Activated CD4-positive, alpha-beta memory T cell treated with anti-CD3 and anti-CD28 coated beads for 36 hours (primary cell): ENCODE data around the gene ORC6. TPM values are rescaled to one million over a fixed set of nuclear protein-coding genes. Genes with fewer than 3 reads are reported as not detected.

ENCODE experiments used
- CTCF ChIA-PET: fragments of 350-600 bp; sonication (Branson Sonifier 250); formaldehyde crosslinking; loops from one replicate; lab custom pipeline; 2021; ENCODE audit warnings: antibody characterized with exemption, inconsistent platforms; lab: Charles Lee
- POLR2A ChIA-PET: fragments of 350-600 bp; sonication (Branson Sonifier 250); formaldehyde crosslinking; loops from one replicate; lab custom pipeline; 2021; ENCODE audit warnings: antibody characterized with exemption; lab: Charles Lee
- DNase-seq: peaks from one replicate; pipeline ENCODE4 v3.0.0-alpha.2; 2020
- H3K27ac Mint-ChIP-seq: one replicate; pipeline ENCODE4 v1.8.0; 2021; ENCODE audit warnings: mixed read lengths
- H3K27me3 Mint-ChIP-seq: one replicate; pipeline ENCODE4 v1.8.0; 2021; ENCODE audit warnings: mixed read lengths
- H3K36me3 Mint-ChIP-seq: one replicate; pipeline ENCODE4 v1.8.0; 2021; ENCODE audit warnings: mixed read lengths
- H3K4me1 Mint-ChIP-seq: one replicate; pipeline ENCODE4 v1.8.0; 2021; ENCODE audit warnings: low read depth, mixed read lengths
- H3K4me3 Mint-ChIP-seq: one replicate; pipeline ENCODE4 v1.8.0; 2021; ENCODE audit warnings: mild to moderate bottlenecking, mixed read lengths
- H3K9me3 Mint-ChIP-seq: one replicate; pipeline ENCODE4 v1.8.0; 2021; ENCODE audit warnings: mixed read lengths
- intact Hi-C: fragments of 100-400 bp; cut with micrococcal nuclease; formaldehyde crosslinking; loops from one replicate; pipeline ENCODE4 v1.15.1; 2023
- total RNA-seq, 2 experiments: library from RNA; stranded (reverse); gene quantifications; one replicate each; pipeline ENCODE4 v1.2.3, GENCODE V29; 2021

The ORC6 gene
- total RNA-seq, 2 experiments from 2014 or later: 48.6 to 51.7 TPM

DNA sequence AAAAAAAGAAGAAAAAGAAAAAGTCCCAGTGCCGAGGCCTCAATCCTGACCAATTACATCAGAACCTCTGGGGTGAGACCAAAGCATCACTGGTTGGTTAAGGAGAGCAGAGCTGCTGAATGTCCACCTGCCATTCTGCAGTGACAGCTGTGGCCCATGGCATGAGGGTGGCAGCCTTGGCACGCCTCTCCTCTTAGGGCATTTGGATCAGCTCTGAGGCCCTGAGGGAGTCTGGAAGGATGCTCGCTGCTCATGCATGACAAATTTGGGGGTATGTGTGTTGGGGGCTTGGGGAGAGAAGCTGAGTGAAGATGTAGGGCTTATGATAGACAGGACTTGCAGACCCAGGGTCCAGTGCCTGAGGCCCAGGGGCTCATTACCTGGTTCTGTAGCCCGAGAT is 32.4 kb downstream of the ORC6 start:
- POLR2A ChIA-PET: no interaction called here
- DNase-seq: no peak

DNA sequence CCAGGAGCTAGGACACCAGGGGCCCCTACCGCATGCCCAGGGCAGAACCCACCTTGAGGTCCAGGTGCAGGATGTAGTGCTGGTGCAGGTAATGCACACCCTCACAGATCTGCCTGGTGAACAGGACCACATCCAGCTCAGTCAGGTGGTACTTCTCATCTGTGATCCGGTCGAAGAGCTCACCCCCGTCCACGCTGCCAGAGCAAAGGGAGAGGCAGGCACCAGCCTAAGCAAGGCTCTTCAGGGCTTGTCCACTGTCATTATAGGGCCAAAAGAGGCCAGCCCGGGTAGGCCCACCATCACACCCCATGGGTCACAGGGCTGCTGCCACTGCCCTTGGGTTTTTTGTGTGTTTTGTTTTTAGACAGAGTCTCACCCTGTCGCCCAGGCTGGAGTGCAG is 37.7 kb downstream of the ORC6 start:
- H3K27ac Mint-ChIP-seq: no peak overlapping the region
- no peak overlapping the region for H3K4me3 Mint-ChIP-seq
- intact Hi-C loops: no loop called here
- no peaks in the 10 kb centered on the region for H3K36me3 Mint-ChIP-seq
- peaks cover 1% of the 10 kb centered on the region for H3K27me3 Mint-ChIP-seq
- no peak for DNase-seq
- POLR2A ChIA-PET: no interaction called here
- CTCF ChIA-PET: no interaction called here
- H3K4me1 Mint-ChIP-seq: no peaks in the 10 kb centered on the region
- peaks cover 12% of the 10 kb centered on the region for H3K9me3 Mint-ChIP-seq

More for the DNA sequence above, 32.4 kb downstream of the ORC6 start:
- Mint-ChIP-seq H3K27ac (no peak overlapping the region), H3K9me3 (peaks cover 12% of the 10 kb centered on the region), H3K27me3 (no peaks in the 10 kb centered on the region), H3K4me1 (no peaks in the 10 kb centered on the region), H3K4me3 (no peak overlapping the region), H3K36me3 (no peaks in the 10 kb centered on the region)
- CTCF ChIA-PET: no interaction called here
- intact Hi-C loops: no loop called here

DNA sequence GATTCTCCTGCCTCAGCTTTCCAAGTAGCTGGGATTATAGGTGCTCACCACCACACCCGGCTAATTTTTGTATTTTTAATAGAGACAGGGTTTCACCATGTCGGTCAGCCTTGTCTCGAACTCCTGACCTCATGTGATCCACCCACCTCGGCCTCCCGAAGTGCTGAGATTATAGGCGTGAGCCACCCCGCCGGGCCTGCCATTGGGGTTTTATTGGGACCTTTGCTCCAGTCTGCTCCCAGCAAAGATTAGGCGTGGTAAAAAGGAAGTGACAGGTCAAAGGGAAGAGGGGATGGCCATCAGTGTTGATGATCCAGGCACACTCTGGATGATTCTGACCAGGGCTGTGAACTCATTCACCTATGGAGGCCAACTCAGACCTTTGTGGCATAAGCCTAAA is 38.2 kb downstream of the ORC6 start:
- intact Hi-C loops: no loop called here
- no peak overlapping the region for H3K4me3 Mint-ChIP-seq
- ChIA-PET CTCF (no interaction called here), POLR2A (no interaction called here)
- H3K27me3 Mint-ChIP-seq: peaks cover 1% of the 10 kb centered on the region
- H3K27ac Mint-ChIP-seq: no peak overlapping the region
- H3K9me3 Mint-ChIP-seq: peaks cover 12% of the 10 kb centered on the region
- no peaks in the 10 kb centered on the region for H3K4me1 Mint-ChIP-seq
- DNase-seq: no peak
- H3K36me3 Mint-ChIP-seq: no peaks in the 10 kb centered on the region

DNA sequence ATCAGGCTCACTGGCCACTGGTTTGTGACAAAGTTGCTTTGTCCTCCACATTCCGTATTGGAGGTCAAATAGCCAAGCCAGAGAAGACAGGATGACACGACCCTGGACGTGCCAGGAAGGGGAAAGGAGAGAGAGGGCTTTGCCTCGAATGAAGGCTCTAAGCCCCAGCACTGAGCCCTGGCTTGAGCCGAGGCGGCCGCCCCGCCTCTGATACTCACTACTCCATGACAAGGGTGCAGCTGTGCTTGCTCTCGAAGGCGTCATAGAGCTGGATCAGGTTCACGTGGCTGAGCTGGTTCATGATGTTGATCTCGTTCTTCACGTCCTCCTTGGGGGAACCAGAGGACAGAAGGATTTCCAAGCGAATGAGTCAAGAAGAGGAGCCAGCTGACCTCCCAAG is 39.3 kb downstream of the ORC6 start:
- no peak for DNase-seq
- no peaks in the 10 kb centered on the region for H3K4me1 Mint-ChIP-seq
- H3K4me3 Mint-ChIP-seq: no peak overlapping the region
- H3K27me3 Mint-ChIP-seq: peaks cover 1% of the 10 kb centered on the region
- peaks cover 12% of the 10 kb centered on the region for H3K9me3 Mint-ChIP-seq
- CTCF ChIA-PET: no interaction called here
- intact Hi-C loops: no loop called here
- no peak overlapping the region for H3K27ac Mint-ChIP-seq
- H3K36me3 Mint-ChIP-seq: no peaks in the 10 kb centered on the region
- POLR2A ChIA-PET: no interaction called here

DNA sequence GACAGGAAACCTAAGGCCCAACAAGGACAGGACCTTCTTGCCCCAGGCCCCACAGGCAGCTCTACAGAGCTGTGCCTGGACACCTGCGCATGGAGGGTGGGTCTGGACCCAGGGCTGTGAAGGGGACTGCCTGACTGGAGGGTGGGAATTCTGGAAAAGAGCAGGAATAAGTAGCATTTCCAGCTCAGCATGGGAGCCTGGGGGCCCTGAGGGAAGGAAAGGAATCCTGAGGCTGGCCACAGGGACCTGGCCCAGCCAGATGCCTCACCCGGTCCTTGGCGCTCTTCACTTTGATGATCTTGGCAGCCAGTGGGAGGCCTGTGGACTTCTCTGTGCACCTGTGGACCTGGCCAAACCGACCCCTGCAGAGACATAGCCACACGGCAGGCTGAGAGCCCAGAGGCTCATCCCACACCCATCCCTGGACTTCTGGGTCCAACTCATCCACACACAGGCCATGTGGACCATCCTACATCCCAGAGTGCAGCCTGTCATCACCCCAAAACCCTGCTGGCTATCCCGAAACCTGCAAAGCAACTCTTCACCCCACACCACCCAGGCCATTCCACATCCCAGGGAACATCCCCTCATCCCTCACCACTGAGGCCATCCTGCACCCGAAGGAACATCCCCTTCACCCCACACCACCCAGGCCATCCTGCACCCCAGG is 40.0 kb downstream of the ORC6 start:
- intact Hi-C loops: no loop called here
- DNase-seq: no peak
- CTCF ChIA-PET: interaction anchor here (0.6 kb wide), 1 partner anchor 732 kb away, joined by 3 read pairs; the partner anchor contains the start of gene PHKB
- Mint-ChIP-seq H3K27me3 (peaks cover 1% of the 10 kb centered on the region), H3K36me3 (no peaks in the 10 kb centered on the region), H3K27ac (no peak overlapping the region), H3K9me3 (peaks cover 10% of the 10 kb centered on the region), H3K4me3 (no peak overlapping the region), H3K4me1 (no peaks in the 10 kb centered on the region)
- POLR2A ChIA-PET: no interaction called here

DNA sequence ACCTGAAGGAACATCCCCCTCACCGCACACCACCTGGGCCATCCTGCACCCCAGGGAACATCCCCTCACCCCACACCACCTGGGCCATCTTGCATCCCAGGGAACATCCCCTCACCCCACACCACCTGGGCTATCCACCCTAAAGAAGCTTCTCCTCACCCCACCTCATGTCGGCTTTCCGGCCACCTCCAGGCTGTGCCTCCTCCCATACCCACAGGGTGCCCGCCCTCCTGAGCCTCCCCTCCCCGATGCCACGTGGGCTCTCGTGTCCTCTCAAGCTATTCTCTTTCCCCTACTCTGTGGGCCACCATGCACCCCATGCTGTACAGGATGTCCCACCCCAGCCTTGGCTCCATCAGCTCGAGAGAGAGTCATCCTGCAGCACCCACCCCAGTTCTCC is 40.7 kb downstream of the ORC6 start:
- peaks cover 6% of the 10 kb centered on the region for H3K9me3 Mint-ChIP-seq
- DNase-seq: no peak
- no peak overlapping the region for H3K27ac Mint-ChIP-seq
- H3K4me1 Mint-ChIP-seq: no peaks in the 10 kb centered on the region
- H3K27me3 Mint-ChIP-seq: peaks cover 1% of the 10 kb centered on the region
- H3K36me3 Mint-ChIP-seq: no peaks in the 10 kb centered on the region
- intact Hi-C loops: no loop called here
- no peak overlapping the region for H3K4me3 Mint-ChIP-seq
- CTCF ChIA-PET: interaction anchor here (0.6 kb wide), 1 partner anchor 731 kb away, joined by 3 read pairs; the partner anchor contains the start of gene PHKB
- POLR2A ChIA-PET: no interaction called here

DNA sequence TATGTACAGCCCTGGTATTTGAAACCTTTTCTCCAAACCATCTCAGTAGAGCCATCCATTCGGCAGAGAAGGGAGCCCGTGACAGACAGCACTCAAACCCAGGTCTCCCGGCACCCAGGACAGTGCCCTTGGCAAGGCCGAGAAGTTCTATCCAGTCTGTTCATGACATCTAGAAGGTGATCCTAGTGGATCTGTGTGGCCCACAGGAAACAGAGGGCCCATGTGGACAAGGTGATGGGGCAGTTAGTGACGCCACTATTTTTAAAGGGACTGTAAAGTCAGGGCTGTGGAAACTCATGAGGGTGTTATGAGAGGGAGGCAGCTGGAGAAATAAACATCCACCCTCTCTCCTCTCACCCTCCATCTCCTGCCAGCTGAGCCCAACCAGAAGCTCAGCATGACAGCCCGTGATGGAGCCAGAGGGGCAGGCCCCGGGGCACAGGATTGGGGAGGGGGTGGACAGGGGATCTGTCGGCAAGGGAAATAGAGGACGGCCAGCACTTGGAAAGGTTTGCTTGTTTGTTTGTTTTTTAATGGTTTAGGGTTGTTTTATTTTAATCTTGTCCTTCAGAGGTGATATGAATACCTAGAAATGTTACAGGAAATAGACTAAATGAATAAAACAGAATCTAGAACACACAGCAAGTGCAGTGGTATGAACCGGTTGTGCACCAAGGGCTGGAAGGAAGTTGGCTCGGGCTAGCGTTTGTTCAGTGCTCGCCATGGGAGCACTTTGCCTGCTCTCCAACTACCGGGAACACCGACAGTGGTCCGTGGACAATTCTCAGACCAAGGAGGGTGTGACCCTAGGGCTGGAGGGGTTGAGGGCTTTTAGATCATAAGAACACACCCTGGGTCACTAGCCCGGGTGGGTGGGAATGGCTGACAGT is 41.6 kb downstream of the ORC6 start:
- peaks cover 1% of the 10 kb centered on the region for H3K27me3 Mint-ChIP-seq
- H3K9me3 Mint-ChIP-seq: no peaks in the 10 kb centered on the region
- H3K4me3 Mint-ChIP-seq: no peak overlapping the region
- no peak overlapping the region for H3K27ac Mint-ChIP-seq
- intact Hi-C loops: no loop called here
- CTCF ChIA-PET: no interaction called here
- H3K4me1 Mint-ChIP-seq: no peaks in the 10 kb centered on the region
- DNase-seq: no peak
- no peaks in the 10 kb centered on the region for H3K36me3 Mint-ChIP-seq
- POLR2A ChIA-PET: no interaction called here

DNA sequence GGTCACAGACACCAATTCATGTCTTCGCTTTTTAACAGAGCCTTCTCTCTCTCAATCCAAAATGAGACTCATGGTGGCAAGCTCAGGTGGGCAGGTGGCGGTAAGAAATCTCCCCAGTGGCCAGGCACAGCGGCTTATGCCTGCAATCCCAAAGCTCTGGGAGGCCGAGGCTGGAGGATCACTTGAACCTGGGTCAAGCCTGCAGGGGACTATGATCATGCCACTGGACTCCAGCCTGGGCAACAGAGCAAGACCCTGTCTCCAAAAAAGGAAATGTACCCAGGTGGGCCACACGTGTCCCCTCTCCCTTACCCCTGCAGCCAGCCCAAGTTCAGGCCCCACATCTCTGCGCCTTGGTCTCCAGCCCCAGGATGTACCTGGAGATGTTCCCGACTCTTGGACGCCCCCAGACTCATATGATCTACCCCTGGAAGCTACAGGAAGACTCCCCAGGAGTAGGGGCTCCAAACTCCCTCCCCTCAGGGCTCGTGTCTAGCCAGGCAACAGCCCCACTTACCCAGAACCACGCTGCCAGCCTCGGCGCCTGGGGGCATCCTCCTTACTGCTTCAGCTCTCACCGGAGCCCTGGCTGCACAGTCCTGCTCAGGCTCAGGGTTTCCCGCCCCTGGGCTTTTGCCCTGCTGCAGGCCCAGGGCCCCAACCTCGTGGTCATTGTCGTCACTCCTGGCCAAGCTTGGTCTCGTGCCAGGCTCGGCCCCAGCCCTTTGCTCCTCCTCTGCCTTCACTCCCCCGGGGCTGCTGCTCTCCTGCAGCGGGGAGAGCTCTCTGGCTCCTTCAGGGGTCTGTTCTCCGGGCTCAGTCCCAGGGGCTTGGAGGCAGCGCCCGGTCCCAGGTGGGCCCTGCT is 42.5 kb downstream of the ORC6 start:
- POLR2A ChIA-PET: no interaction called here
- intact Hi-C loops: no loop called here
- H3K4me3 Mint-ChIP-seq: no peak overlapping the region
- H3K4me1 Mint-ChIP-seq: no peaks in the 10 kb centered on the region
- H3K36me3 Mint-ChIP-seq: no peaks in the 10 kb centered on the region
- H3K9me3 Mint-ChIP-seq: no peaks in the 10 kb centered on the region
- peaks cover 1% of the 10 kb centered on the region for H3K27me3 Mint-ChIP-seq
- CTCF ChIA-PET: interaction anchor here (0.5 kb wide), 1 partner anchor 10 kb away, joined by 3 read pairs; no protein-coding TSS in a partner anchor
- H3K27ac Mint-ChIP-seq: no peak overlapping the region
- DNase-seq: no peak

DNA sequence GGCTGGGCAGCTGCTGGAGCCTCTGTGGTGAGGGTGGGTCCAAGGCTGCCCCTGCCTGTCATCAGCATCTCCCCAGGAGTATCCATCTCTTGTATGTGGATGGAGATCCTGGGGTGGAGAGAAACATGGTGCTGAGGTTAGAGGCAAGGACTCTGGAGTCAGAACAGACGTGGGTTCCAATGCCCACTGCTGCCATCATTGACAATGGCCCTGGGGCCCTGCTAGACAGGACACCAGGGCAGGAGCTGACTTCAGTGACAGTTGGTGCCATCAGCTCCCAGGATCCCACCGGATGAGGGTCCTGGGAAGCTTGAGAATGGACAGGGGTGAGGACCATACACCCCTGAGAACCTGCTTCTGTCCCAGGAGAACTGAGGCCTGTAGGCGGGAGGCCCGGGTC is 43.1 kb downstream of the ORC6 start:
- POLR2A ChIA-PET: no interaction called here
- H3K9me3 Mint-ChIP-seq: no peaks in the 10 kb centered on the region
- intact Hi-C loops: no loop called here
- CTCF ChIA-PET: no interaction called here
- peaks cover 1% of the 10 kb centered on the region for H3K27me3 Mint-ChIP-seq
- no peak overlapping the region for H3K4me3 Mint-ChIP-seq
- H3K4me1 Mint-ChIP-seq: no peaks in the 10 kb centered on the region
- no peaks in the 10 kb centered on the region for H3K36me3 Mint-ChIP-seq
- no peak overlapping the region for H3K27ac Mint-ChIP-seq
- no peak for DNase-seq

DNA sequence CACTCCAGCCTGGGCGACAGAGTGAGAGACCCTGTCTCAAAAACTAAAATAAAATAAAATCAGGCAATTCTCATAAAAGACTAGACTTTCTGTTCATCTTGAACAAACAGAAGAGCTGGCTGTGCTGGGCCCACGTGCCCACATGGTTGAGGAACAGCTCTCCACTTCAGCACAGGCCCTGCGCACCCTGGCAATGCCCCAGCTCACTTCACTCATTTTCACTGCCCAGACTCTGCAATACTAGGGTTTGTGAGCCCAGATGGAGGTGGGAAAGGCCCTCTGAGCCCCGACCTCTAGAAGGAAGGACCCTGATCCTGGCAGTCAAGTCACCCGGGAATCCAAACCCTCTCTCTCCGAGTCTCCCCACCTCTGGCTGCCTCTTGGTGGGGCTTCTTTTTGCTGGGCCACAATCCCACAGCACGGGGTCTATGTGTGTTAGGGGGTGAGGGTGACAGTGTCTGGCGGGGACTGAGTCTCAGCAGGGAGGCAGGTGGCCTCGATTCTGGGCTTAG is 43.9 kb downstream of the ORC6 start:
- ChIA-PET CTCF (no interaction called here), POLR2A (no interaction called here)
- no peaks in the 10 kb centered on the region for H3K9me3 Mint-ChIP-seq
- peaks cover 1% of the 10 kb centered on the region for H3K27me3 Mint-ChIP-seq
- H3K4me3 Mint-ChIP-seq: no peak overlapping the region
- H3K27ac Mint-ChIP-seq: no peak overlapping the region
- H3K4me1 Mint-ChIP-seq: no peaks in the 10 kb centered on the region
- intact Hi-C loops: no loop called here
- no peak for DNase-seq
- no peaks in the 10 kb centered on the region for H3K36me3 Mint-ChIP-seq

DNA sequence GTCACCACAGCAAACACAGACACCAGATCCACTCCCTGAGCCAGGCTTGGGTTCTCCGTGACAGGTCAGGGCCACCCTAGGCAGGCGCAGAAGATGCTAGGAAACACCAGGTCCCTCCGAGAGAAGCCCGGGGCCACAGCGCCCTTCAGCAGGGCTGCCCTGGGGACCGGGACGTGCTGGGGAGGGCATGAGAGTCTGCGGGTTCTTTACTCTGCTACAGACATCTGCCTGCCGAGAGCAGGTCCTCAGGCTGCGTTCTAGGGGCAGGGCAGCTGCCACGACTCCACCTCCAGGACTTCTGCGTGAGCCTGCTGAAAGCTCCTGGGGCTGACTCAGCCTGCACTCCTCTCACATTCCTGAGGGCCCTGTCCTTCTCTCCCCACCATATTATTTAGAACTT is 47.2 kb downstream of the ORC6 start:
- CTCF ChIA-PET: no interaction called here
- H3K9me3 Mint-ChIP-seq: no peaks in the 10 kb centered on the region

More for the DNA sequence above, 47.2 kb downstream of the ORC6 start:
- H3K4me3 Mint-ChIP-seq: no peak overlapping the region
- H3K27me3 Mint-ChIP-seq: no peaks in the 10 kb centered on the region
- no peaks in the 10 kb centered on the region for H3K36me3 Mint-ChIP-seq
- intact Hi-C loops: no loop called here
- DNase-seq: no peak
- POLR2A ChIA-PET: no interaction called here
- no peak overlapping the region for H3K27ac Mint-ChIP-seq
- no peaks in the 10 kb centered on the region for H3K4me1 Mint-ChIP-seq
